ENCODE data around the gene FAM118B.

FAM118B gene

GRCh38 chr11:126164781-126165180 is 46.8 kb upstream of the FAM118B start:
- Histone ChIP-seq H3K79me2 (ENCODE audit: insufficient read depth, low read depth) (no peaks in the 10 kb centered on the region), H2AFZ (ENCODE audit: low read depth) (no peak overlapping the region), H3K27ac (no peak overlapping the region), H3K9ac (no peak overlapping the region), H3K36me3 (ENCODE audit: insufficient read depth) (no peaks in the 10 kb centered on the region), H3K4me3 (IDR thresholded peaks at IDR 0.05; ENCODE audit: insufficient read depth, low read depth, low read length) (no peak overlapping the region), H3K4me2 (no peak overlapping the region), H3K27me3 (ENCODE audit: insufficient read depth, low read depth) (no peaks in the 10 kb centered on the region), H3K4me1 (ENCODE audit: low read depth, poor library complexity, severe bottlenecking) (no peaks in the 10 kb centered on the region), H4K20me1 (ENCODE audit: insufficient read depth) (no peaks in the 10 kb centered on the region)
- TF ChIP-seq CTCF (conservative IDR thresholded peaks at IDR 0.05; ENCODE audit: low read depth, low read length): no peak

- Histone ChIP-seq H3K36me3 (ENCODE audit: insufficient read depth) (no peaks in the 10 kb centered on the region), H3K4me3 (IDR thresholded peaks at IDR 0.05; ENCODE audit: insufficient read depth, low read depth, low read length) (no peak overlapping the region), H3K4me1 (ENCODE audit: low read depth, poor library complexity, severe bottlenecking) (no peaks in the 10 kb centered on the region), H3K9ac (no peak overlapping the region), H3K27me3 (ENCODE audit: insufficient read depth, low read depth) (no peaks in the 10 kb centered on the region), H3K27ac (no peak overlapping the region), H2AFZ (ENCODE audit: low read depth) (no peak overlapping the region), H4K20me1 (ENCODE audit: insufficient read depth) (no peaks in the 10 kb centered on the region), H3K4me2 (no peak overlapping the region), H3K79me2 (ENCODE audit: insufficient read depth, low read depth) (no peaks in the 10 kb centered on the region)
- no peak for TF ChIP-seq CTCF (conservative IDR thresholded peaks at IDR 0.05; ENCODE audit: low read depth, low read length)
Observed at GRCh38 chr11:126165311-126165720, 46.3 kb upstream of the FAM118B start.

GRCh38 chr11:126165757-126166156 is 45.8 kb upstream of the FAM118B start:
- H3K9ac ChIP-seq: no peak overlapping the region
- no peak overlapping the region for H3K27ac ChIP-seq

GRCh38 chr11:126166413-126166812 is 45.2 kb upstream of the FAM118B start:
- Histone ChIP-seq H2AFZ (ENCODE audit: low read depth) (no peak overlapping the region), H3K9ac (no peak overlapping the region), H3K79me2 (ENCODE audit: insufficient read depth, low read depth) (no peaks in the 10 kb centered on the region), H3K4me2 (no peak overlapping the region), H4K20me1 (ENCODE audit: insufficient read depth) (no peaks in the 10 kb centered on the region), H3K27me3 (ENCODE audit: insufficient read depth, low read depth) (no peaks in the 10 kb centered on the region), H3K27ac (no peak overlapping the region), H3K4me3 (IDR thresholded peaks at IDR 0.05; ENCODE audit: insufficient read depth, low read depth, low read length) (no peak overlapping the region), H3K4me1 (ENCODE audit: low read depth, poor library complexity, severe bottlenecking) (no peaks in the 10 kb centered on the region), H3K36me3 (ENCODE audit: insufficient read depth) (no peaks in the 10 kb centered on the region)
- no peak for TF ChIP-seq CTCF (conservative IDR thresholded peaks at IDR 0.05; ENCODE audit: low read depth, low read length)

More at GRCh38 chr11:126165757-126166156, 45.8 kb upstream of the FAM118B start:
- Histone ChIP-seq H3K27me3 (ENCODE audit: insufficient read depth, low read depth) (no peaks in the 10 kb centered on the region), H3K36me3 (ENCODE audit: insufficient read depth) (no peaks in the 10 kb centered on the region), H3K4me1 (ENCODE audit: low read depth, poor library complexity, severe bottlenecking) (no peaks in the 10 kb centered on the region), H3K4me2 (no peak overlapping the region), H3K79me2 (ENCODE audit: insufficient read depth, low read depth) (no peaks in the 10 kb centered on the region), H4K20me1 (ENCODE audit: insufficient read depth) (no peaks in the 10 kb centered on the region), H3K4me3 (IDR thresholded peaks at IDR 0.05; ENCODE audit: insufficient read depth, low read depth, low read length) (no peak overlapping the region), H2AFZ (ENCODE audit: low read depth) (no peak overlapping the region)
- TF ChIP-seq CTCF (conservative IDR thresholded peaks at IDR 0.05; ENCODE audit: low read depth, low read length): no peak

Measured in KMS-11 (cell line).